Panc1 (cell line): ENCODE measurements around the gene RRAS.

Experiments
- CTCF ChIP-seq: fragments of 450-650 bp; IDR thresholded peaks from 2 replicates; pipeline ENCODE4 v1.5.1; 2017; ENCODE audit warnings: mild to moderate bottlenecking
- POLR2AphosphoS5 ChIP-seq: IDR thresholded peaks from 2 replicates; pipeline ENCODE4 v1.6.1; 2012; ENCODE audit warnings: mild to moderate bottlenecking, low read depth, low read length, moderate library complexity
- REST ChIP-seq, 2 experiments: IDR thresholded peaks; 2 replicates each; pipeline ENCODE4 v1.6.1; 2011 to 2012; ENCODE audit warnings: low read depth in 2 of 2, control low read depth in 1 of 2, low read length in 1 of 2, mild to moderate bottlenecking in 1 of 2, moderate library complexity in 1 of 2; ENCODE audit not compliant: insufficient read depth in 1 of 2
- SIN3A ChIP-seq: IDR thresholded peaks from 2 replicates; pipeline ENCODE4 v1.6.1; 2012; ENCODE audit warnings: low read depth, mild to moderate bottlenecking, low read length, moderate library complexity, borderline replicate concordance; ENCODE audit not compliant: insufficient read depth
- TCF7L2 ChIP-seq: IDR thresholded peaks from 2 replicates; pipeline ENCODE4 v1.6.1; 2011; ENCODE audit warnings: mild to moderate bottlenecking, low read depth, low read length, inconsistent platforms

- TF ChIP-seq SIN3A (no peak), CTCF (no peak), POLR2AphosphoS5 (no peak), REST (IDR thresholded peaks at IDR 0.05; ENCODE audit: insufficient read depth in 1 of 2, low read depth in 2 of 2, low read length in 1 of 2) (no peak), TCF7L2 (no peak)
Observed at GRCh38 chr19:49653466-49653806, 13.5 kb upstream of the RRAS start.
